ENCODE measurements around the gene PCBP3. TPM values are rescaled to one million over a fixed set of nuclear protein-coding genes. Genes with fewer than 3 reads are reported as not detected.
A peak's percentile ranks its signal among the peaks of the same experiment; 100 is the strongest.
"Not testable (repeated sequence)": the region's sequence is repeated elsewhere in the genome, so short reads cannot be mapped to it uniquely, and the experiment has no call there.

The PCBP3 gene
- total RNA-seq, 6 experiments from 2014 or later, result not detected

DNA sequence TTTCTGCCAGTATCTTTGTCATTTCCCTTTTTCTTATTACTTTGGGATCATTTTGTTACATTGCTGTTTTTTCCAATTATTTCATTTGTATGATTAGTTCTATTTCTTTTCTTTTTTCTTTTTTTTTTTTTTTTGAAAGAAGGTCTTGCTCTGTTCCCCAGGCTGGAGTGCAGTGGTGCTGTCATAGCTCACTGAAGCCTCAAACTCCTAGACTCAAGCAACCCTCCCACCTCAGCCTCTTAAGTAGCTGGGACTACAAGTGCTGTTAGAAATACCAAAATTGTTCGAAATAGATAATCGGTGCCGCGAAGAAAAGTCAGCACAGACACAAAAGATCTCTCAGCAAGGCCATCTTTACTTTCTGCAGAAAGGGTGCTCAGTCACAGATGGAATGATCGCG is 311.4 kb downstream of the PCBP3 start:
- TF ChIP-seq, protein P1, sequence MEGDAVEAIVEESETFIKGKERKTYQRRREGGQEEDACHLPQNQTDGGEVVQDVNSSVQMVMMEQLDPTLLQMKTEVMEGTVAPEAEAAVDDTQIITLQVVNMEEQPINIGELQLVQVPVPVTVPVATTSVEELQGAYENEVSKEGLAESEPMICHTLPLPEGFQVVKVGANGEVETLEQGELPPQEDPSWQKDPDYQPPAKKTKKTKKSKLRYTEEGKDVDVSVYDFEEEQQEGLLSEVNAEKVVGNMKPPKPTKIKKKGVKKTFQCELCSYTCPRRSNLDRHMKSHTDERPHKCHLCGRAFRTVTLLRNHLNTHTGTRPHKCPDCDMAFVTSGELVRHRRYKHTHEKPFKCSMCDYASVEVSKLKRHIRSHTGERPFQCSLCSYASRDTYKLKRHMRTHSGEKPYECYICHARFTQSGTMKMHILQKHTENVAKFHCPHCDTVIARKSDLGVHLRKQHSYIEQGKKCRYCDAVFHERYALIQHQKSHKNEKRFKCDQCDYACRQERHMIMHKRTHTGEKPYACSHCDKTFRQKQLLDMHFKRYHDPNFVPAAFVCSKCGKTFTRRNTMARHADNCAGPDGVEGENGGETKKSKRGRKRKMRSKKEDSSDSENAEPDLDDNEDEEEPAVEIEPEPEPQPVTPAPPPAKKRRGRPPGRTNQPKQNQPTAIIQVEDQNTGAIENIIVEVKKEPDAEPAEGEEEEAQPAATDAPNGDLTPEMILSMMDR (IDR thresholded peaks at IDR 0.05), result no peak
- H3K27me3 Mint-ChIP-seq (ENCODE audit: insufficient read depth), result peaks cover 25% of the 10 kb centered on the region

DNA sequence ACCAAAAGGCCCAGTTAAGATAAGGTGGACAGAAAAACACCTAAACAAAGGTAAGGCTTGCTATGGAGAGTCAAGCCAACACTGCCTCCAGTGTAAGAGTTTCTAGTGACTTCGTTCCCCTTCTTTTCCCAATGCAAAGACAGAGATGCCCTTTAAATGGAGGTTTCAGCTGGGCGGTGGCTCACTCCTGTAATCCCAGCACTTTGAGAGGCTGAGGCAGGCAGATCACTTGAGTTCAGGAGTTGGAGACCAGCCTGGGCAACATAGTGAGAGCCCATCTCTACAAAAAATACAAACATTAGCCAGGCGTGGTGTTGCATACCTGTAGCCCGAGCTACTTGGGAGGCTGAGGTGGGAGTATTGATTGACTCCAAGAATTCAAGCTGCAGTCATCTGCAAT is 314.0 kb downstream of the PCBP3 start:
- DNase-seq, result no peak
- peaks cover 21% of the 10 kb centered on the region for H3K9me3 Mint-ChIP-seq
- no peak overlapping the region; the same call in 1 of the 2 replicates for H3K4me3 Mint-ChIP-seq
- H3K4me1 Mint-ChIP-seq (ENCODE audit: low read depth), result peaks cover 23% of the 10 kb centered on the region
- H3K36me3 Mint-ChIP-seq (ENCODE audit: low read depth), result peaks cover 9% of the 10 kb centered on the region
- TF ChIP-seq, protein P1 (IDR thresholded peaks at IDR 0.05), result no peak
- H3K27ac Mint-ChIP-seq, result no peak overlapping the region
- peaks cover 38% of the 10 kb centered on the region for H3K27me3 Mint-ChIP-seq (ENCODE audit: insufficient read depth)

More for the DNA sequence above, 311.4 kb downstream of the PCBP3 start:
- Mint-ChIP-seq H3K36me3 (ENCODE audit: low read depth) (no peaks in the 10 kb centered on the region), H3K4me1 (ENCODE audit: low read depth) (peaks cover 28% of the 10 kb centered on the region), H3K27ac (no peak overlapping the region), H3K4me3 (no peak overlapping the region), H3K9me3 (no peaks in the 10 kb centered on the region)
- no peak for DNase-seq

DNA sequence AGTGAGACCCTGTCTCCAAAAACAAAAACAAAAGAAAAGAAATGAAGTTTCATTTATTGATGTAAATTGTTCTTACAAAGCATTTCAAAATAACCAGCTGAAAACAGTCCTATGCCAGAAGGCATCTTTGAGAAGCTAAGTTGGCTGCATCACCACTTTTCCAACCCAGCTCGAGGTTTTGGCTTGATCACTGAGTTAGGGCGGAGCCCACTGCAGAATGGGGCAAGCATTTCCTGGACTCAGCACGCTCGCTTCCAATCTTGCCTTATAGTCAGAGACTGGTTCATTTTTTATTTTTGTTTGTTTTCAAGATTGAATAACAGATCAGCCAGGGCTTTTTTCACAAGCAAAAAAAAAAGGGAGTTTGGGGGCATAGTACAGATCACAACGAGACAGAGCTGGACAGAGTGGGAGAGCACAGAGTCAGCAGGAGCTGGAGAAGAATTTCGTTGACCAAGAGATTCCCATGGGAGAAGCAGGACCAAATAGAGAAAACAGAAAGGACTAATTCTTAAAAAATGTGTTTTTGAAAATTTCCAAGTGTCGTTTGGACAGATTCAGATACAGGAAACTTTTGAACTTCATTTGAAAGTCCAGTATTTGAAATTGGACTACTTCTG is 314.6 kb downstream of the PCBP3 start:
- peaks cover 9% of the 10 kb centered on the region for H3K36me3 Mint-ChIP-seq (ENCODE audit: low read depth)
- H3K27ac Mint-ChIP-seq, result peak overlapping the region; percentile 19
- no peak for DNase-seq
- H3K27me3 Mint-ChIP-seq (ENCODE audit: insufficient read depth), result peaks cover 43% of the 10 kb centered on the region
- peaks cover 23% of the 10 kb centered on the region for H3K4me1 Mint-ChIP-seq (ENCODE audit: low read depth)
- H3K9me3 Mint-ChIP-seq, result peaks cover 22% of the 10 kb centered on the region
- peak overlapping the region; percentile 65 for H3K4me3 Mint-ChIP-seq
- TF ChIP-seq, protein P1 (IDR thresholded peaks at IDR 0.05), result no peak

DNA sequence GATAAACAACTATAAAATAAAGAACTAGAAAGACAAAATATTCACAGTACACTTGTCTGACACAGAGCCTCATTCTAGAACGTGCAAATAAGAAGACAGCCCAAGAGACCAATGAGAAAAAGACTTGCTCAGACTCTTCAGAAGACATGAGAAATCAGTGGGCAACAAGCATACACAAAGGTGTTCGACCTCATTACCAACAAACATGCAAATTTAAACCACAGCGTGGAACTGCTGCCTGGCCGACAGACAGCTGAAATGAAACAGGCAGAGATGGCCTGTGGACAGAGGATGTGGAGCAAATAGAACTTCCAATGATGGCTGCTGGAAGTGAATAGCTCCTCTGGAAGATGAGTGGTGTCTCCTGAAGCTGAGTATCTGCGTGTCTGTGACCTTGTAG is 315.7 kb downstream of the PCBP3 start:
- DNase-seq, result no peak
- H3K27ac Mint-ChIP-seq, result no peak overlapping the region
- peaks cover 21% of the 10 kb centered on the region for H3K4me1 Mint-ChIP-seq (ENCODE audit: low read depth)
- TF ChIP-seq, protein P1 (IDR thresholded peaks at IDR 0.05), result no peak
- H3K4me3 Mint-ChIP-seq, result no peak overlapping the region
- H3K36me3 Mint-ChIP-seq (ENCODE audit: low read depth), result peaks cover 14% of the 10 kb centered on the region
- H3K9me3 Mint-ChIP-seq, result peaks cover 30% of the 10 kb centered on the region
- H3K27me3 Mint-ChIP-seq (ENCODE audit: insufficient read depth), result peaks cover 51% of the 10 kb centered on the region

DNA sequence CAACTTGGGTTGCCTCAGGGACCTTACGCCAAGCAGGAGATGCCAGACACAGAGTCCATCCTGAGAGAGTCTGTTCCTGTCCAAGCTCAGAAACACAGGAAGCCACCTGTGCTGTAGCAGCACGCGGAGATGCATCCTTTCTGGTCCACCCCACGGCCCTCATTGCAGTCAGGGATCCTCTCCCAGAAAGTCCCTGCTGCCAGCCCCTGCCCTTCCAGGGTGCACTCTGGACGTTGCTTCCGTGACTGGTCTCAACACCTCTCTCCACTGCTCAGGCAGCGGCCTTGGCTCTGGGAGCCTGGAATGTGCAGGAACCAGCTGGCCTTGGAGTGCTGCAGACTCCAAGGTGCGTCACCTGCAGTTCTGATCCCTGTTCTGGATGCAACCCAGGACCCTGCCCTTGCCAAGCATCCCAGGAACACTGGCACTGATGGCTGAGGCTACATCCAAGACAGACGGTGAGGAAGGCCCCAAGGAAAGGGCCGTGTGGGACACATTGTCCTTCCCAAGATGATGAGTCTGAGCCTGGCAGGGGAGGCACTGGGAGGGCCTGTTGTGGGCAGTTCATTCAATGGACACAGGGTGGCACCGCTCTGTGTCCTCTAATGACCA is 316.4 kb downstream of the PCBP3 start:
- Mint-ChIP-seq H3K4me1 (ENCODE audit: low read depth) (peaks cover 14% of the 10 kb centered on the region), H3K27me3 (ENCODE audit: insufficient read depth) (peaks cover 51% of the 10 kb centered on the region), H3K4me3 (no peak overlapping the region), H3K27ac (no peak overlapping the region), H3K9me3 (peaks cover 34% of the 10 kb centered on the region), H3K36me3 (ENCODE audit: low read depth) (peaks cover 16% of the 10 kb centered on the region)
- DNase-seq, result no peak
- TF ChIP-seq, protein P1 (IDR thresholded peaks at IDR 0.05), result no peak

DNA sequence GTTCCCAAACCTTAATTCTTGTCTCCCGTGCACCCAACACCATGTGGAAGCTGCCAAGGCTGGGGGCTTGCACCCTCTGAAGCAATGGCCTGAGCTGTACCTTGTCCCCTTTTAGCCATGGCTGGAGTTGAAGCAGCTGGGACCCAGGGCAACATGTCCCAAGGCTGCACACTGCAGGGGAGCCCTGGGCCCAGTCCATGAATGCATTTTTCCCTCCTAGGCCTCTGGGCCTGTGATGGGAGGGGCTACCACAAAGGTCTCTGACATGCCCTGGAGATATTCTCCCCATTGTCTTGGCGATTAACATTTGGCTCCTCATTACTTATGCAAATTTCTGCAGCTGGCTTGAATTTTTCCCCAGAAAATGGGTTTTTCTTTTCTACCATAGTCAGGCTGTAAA is 317.9 kb downstream of the PCBP3 start:
- not testable (repeated sequence) for H3K27ac Mint-ChIP-seq

More for the DNA sequence above, 317.9 kb downstream of the PCBP3 start:
- H3K36me3 Mint-ChIP-seq (ENCODE audit: low read depth), result peaks cover 16% of the 10 kb centered on the region
- not testable (repeated sequence) for DNase-seq, H3K4me3 Mint-ChIP-seq
- peaks cover 14% of the 10 kb centered on the region for H3K4me1 Mint-ChIP-seq (ENCODE audit: low read depth)
- peaks cover 34% of the 10 kb centered on the region for H3K9me3 Mint-ChIP-seq
- H3K27me3 Mint-ChIP-seq (ENCODE audit: insufficient read depth), result peaks cover 45% of the 10 kb centered on the region

Data from HFFc6 (cell line).